NOMO-1 (cell line): Measurements from ENCODE around the gene TEKT5.
A peak's percentile ranks its signal among the peaks of the same experiment; 100 is the strongest.
"Not testable (repeated sequence)": the region's sequence is repeated elsewhere in the genome, so short reads cannot be mapped to it uniquely, and the experiment has no call there.

Experiments used
- DNase-seq, 2 experiments: peaks; one replicate each; lab custom pipeline; 2025; ENCODE audit not compliant: unreplicated experiment in 2 of 2; lab: John Stamatoyannopoulos, UW

Gene TEKT5

DNA sequence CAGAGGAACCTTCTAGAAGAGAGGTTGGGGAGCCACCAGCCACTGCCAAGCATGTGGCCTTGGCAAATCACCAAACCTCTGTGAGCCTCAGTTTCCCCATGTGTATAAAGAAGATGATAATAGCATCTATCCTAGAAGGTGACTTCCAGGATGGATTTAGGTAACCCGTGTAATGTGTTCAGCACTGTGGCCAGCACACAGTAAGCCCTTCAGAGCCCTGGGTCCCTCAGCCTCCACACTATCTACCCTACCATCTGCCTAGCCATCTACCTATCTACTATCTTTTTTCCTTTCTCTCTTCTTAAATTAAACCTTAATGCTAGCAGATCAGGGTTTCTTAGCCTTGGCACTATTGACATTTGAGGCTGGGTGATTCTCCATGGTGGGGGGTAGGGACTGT lies 33.0 kb downstream of the TEKT5 start:
- DNase-seq = no peak

DNA sequence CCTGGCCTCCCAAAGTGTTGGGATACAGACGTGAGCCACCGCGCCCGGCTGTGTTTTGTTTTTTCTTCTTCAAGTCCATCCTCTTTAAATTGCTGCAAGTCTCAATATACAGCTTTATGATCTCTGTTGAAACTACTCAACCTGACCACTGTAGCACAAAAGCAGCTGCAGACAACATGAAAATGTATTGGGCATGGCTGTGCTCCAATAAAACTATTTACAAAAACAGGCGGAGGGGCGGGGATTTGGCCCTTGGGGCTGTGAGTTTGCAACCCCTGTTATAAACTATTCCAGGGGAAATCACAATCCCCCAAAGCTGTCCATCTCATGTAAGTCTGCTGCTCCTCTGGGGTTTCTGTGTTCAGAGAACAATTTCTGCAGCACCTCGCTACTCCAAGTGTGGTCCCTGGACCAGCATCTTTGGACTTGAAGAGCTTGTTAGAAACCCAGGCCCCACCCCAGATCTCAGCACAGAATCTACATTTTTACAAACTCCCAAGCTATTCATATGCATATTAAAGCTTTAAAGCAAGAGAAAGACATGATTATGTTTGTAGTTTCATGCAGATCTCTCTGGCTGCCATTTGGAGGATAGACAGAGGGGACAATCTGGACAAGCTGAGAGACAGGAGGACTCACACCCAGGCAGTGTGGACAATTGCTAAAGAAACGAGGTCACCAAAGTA lies 33.6 kb downstream of the TEKT5 start:
- DNase-seq = no peak

DNA sequence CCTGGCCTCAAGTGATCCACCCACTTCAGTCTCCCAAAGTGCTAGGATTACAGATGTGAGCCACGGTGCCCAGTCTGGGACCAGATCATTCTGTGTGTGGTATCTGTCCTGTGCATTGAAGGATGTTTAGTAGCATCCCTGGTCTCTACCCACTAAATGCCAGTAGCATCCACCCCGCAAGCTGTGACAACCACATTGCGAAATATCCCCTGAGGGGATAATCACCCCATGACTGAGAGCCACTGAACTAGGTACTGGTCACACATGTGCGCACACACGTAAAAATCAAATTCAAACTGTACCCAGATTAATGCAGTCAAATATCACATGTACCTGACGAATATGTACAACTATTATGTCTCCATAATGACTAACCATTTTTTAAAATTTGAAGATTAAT lies 35.8 kb downstream of the TEKT5 start:
- no peak for DNase-seq

DNA sequence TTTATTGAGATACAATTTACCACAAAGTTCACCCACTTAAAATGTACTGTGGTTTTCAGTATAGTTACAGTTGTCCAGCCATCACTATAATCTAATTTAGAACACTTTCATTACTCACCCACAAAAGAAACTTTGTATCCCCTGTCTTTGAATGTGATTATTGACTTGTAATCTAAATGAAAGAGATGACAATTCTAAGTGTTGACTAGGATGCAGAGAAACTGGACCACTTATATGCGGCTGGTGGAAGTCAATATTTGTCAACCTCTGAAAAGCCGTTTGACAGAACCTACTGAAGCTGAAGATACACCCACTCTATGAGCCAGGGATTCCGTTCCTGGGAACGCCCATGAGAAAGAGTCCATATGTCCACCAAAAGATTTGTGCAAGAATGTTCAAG lies 36.8 kb downstream of the TEKT5 start:
- DNase-seq = no peak

DNA sequence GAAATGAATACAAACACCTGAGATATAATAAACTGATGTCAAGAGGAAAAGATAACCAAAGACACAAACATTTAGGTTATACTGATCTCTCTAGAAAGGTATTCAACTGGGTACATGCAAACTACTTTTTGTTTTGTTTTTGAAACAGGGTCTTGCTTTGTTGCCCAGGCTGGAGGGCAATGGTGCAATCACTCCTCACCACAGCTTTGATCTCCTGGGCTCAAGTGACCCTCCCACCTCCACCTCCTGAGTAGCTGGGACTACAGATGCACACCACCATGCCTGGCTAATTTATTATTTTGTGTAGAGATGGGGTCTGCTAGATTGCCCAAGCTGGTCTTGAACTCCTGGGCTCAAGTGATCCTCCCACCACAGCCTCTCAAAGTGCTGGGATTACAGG lies 38.1 kb downstream of the TEKT5 start:
- no peak for DNase-seq

DNA sequence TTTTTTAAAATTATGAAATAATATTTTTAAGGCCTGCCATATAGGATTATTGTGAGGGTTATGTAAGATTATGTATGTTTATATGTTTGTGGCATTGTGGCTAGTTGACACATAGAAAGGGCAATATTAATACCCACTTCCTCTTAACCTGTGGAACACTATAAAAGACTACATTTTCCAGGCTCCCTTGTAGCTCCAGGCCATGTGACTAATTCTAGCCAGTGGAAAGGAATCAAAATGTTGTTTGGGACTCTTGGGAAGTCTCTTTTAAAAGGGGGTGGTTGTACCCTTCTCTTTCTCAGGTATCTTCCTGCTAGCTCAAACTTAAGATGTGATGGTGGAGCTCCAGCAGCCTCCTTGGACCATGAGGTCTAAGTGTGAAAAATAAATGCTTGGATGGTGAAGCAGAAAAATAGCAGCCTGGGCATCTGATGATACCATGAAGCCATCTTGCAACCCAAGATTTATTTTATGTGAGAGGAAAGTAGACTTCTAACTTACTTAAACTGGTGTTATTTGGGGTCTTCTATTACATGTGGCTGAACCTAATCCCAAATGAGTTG lies 39.2 kb downstream of the TEKT5 start:
- DNase-seq = peak in 1 of 2 experiments; percentile 37

DNA sequence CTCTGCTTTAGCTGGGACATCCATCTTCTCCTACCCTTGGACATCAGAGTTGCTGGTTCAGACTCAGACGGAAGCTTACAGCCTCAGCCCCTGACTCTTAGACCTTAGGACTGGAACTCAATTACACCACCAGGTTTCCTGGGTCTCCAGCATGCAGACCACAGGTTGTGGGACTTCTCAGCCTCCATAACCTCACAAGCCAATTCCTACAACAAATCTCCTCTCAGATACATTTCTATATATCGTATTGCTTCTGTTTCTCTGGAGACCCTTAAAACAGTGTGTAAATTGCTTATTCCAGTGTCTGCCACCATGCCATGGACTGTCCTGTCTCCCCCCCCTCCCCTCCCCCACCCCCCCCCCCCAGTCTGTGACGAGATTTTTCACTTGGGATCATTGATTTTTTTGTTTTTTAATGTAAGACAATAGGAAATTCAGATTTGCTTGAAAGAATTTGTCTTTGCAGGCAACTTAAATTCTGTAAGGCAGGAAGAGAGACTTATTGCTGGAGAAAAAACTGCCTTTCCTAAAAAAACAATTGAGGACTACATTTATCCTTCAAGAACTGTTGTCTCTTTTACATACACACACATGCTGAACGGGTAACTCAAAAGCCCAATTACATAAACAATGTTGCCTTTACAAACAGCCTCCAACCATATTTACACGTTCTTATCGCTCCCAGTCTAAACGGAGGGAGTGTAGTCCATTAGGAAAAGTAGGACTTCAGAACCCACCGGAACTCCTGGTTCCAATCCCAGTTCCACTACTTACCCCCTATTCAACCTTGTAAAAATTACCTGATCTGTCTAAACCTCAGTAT lies 39.9 kb downstream of the TEKT5 start:
- DNase-seq = no peak

DNA sequence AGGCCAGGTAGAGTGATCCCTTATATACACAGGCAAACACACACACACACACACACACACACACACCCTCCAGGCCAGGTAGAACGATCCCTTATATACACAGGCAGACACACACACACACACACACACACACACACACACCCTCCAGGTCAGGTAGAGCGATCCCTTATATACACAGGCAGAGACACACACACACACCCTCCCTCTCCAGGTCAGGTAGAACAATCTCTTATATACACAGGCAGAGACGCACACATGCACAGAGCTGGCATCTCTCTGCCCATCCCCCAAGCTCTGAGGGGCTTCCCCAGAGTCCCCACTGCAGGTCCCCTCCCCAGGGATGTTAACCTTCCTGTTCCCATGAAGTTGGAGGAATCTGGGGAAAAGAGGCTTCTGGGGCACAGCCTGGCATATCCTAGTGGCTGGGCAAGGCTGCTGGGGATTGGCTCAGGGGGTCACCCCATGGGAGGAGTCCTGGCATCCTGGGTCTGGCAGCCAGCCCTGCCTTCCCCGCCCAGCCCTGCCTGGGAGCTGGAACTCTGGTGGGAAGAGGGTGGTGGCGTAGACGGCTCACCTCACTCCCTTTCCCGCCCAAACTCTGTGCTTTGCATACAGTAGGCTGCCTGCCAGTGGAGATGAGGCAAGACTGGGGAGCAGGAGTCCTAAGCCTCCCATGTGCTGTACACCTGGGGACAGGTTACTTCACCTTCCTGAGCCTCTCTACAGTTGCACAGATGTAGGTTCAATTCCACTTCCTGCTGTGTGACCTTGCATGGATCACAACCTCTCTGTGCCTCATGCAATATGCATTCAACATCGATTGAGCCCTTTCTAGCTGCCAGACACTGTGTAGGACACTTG lies 41.8 kb downstream of the TEKT5 start:
- DNase-seq = no peak

DNA sequence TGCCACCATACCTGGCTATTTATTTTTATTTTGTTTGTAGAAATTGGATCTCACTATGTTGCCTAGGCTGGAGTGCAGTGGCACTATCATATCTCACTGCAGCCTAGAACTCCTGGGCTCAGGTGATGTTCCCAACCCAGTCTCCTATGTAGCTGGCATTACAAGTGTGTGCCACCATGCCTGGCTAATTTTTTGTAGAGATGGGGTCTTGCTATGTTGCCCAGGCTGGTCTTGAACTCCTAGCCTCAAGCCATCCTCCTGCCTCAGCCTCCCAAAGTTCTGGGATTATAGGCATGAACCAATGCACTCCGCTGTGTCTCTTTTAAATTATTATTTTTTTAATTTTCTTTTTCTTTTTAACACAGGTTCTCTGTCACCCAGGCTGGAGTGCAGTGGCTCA lies 45.6 kb downstream of the TEKT5 start:
- DNase-seq = not testable (repeated sequence)

DNA sequence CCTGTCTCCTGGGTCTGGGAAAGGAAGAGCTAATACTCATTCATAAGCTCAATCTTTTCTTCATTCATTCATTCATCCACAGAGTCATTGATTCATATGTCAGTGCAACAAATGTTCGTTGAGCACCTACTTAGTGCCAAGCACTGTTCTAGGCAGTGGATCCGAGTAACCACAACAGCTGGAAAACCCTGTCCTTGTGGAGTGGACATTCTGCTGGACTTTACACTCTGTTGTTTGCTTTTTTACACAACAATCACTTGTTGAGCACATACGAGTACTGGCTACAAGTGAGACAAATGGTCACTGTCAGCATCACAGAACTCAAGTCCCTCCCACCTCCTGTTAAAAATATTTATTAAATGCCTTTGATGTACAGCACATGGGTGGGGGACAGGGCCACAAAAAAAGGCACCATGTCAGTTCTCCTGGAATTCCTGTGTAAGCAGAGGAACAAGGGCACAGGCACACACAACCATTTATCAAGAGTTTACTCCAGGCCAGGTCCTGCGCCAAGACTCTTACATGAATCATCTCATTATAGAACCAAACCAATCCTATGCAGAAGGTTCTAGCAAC lies 46.9 kb downstream of the TEKT5 start:
- DNase-seq = no peak

DNA sequence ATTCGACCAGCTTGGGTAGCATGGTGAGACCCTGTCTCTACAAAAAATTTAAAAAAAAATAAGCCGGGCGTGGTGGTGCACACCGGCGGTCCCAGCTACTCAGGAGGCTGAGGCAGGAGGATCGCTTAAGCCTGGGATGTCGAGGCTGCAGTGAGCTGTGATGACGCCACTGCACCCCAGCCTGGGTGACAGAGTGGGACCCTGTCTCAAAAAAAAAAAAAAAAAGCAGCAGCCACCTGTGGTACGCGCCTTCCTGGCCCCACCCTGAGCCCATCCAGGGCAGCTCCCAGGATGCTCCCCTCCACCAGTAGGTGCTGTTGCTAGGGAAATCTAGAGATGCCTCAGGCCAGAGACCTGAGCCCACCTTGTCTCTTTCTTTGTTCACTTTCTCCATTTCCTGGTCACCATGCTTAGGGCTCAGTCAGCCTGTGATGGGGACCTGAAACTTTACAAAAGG lies 47.4 kb downstream of the TEKT5 start:
- DNase-seq = no peak

DNA sequence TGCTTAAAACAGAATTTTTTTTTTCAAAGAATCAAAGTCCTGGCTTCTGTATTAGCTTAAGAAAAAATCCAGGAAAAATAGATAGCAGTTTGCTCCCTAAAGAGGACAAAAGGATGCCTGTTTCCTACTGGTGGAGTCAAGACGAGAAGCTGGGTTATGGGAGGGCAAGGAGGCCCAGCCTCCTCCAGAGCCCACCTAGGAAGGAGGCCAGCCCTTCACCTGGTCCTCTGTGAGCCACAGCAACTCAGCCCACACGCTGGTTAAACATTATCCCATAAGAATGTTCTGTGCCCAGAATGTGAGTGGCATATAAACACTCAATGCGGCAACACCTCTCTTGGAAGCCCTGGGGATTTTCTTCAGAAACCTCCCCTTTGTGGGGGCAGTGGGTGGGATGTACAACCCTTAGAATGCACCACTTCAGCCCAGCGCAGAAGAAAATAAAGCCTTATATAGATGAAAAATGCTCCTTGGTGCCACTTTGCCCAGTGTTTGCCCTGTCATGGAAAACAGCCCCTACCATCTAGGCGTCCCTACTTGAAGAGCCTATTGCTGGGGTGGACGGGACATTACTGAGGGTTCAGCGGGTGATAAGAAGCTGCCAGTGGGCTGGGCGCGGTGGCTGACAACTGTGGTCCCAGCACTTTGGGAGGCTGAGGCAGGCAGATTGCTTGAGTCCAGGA lies 48.0 kb downstream of the TEKT5 start:
- DNase-seq = no peak

DNA sequence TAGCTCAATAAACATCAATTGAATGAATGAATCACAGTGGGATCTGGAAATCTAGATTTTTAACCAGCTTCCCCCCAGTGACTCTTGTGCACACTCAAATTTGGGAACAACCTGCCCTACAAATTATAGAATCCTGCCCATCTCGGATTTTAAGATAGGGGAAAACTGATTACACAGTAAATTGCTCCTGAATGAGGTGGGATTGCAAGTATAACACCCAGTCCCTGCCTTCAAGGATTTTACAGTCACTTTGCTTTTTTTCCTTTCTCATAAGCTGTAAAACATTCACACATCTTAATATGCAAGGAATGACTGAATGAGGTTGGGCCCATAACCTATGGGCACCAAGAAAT lies 48.5 kb downstream of the TEKT5 start:
- no peak for DNase-seq

DNA sequence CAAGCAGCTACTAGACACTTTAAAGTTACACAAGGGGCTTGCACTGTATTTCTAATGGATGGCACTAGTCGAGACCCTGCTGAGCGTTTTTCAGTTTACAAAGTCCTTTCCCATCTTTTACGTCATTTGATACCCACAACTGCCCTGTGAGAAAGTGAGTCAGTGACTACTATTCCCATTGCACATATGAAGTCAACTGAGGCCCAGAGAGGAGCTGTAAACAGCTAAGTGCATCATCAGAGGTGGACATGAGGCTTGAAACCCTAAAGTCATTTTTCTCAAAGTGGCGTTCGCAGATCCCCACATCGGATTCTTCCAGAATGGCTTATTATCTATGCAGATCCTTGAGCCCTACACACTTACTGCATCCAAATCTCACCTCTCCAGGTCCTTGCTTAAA lies 50.6 kb downstream of the TEKT5 start:
- DNase-seq = no peak

DNA sequence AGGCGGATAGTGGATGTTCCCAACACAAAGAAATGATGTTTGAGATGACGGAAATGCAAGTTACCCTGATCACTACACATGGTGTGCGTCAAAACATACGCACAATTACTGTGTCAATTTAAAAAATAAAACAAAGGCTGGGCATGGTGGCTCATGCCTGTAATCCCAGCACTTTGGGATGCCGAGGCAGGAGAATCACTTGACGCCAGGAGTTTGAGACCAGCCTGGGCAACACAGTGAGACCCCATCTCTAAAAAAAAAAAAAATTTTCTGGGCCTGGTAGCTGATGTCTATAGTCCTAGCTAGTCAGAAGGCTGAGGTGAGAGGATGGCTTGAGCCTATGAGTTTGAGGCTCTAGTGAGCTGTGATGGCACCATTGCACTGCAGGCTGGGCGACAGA lies 51.8 kb downstream of the TEKT5 start:
- no peak for DNase-seq

DNA sequence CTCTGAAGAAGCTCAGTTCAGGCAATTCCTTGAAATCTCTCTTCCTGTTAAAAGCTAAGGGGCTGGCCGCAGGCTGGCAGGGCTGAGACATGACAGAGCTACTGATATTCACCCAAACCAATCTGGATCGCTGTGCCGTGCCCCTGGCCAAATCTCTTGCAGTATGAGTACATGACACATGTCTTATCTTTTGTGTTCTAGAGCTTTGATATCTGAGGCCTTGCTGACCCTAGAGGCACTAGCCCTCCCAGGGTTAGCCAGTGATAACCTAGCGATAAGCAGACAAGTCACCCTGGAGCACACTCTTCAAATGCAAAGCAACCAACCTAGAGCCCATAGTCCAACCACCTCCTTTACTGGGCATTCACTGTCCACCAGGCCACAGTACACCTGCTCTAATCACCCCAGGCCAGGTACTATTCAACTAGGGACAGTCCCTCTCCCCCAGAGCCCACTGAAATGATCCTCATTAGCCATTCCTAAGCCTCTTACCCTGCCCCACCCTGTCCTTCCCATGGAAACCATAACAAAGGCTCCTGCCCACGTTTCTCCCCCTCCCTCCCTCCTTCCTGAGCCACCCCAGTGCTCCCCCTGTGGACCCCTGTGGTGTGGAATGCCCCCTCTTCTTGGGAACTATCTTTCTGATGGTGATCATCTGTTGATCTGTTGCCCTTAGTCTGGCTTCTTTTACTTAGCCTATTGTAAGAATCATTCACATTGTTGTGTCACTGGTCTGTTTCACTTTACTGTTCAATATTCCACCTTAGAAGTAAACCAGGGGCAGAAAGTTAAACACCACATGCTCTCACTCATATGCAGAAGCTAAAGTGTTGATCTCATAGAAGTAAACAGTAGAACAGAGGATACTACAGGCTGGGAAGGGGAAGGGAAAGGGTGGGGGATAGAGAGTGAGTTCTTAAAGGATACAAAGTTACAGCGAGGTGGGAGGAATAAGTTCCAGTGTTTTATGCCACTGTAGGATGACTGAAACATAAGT lies 52.5 kb downstream of the TEKT5 start:
- DNase-seq = no peak

DNA sequence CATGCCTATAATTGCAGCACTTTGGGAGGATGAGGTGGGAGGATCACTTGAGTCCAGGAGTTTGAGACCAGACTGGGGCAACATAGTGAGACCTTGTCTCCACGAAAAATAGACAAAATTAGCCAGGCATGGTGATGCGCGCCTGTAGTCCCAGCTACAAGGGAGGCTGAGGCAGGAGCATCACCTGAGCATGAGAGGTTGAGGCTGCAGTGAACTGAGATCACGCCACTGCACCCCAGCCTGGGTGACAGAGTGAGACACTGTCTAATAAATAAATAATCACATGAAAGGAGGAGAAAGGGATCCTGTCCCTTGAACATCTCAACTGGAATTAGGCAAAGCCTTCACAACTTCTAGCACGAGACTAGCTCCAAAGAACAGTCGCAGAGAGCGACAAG lies 53.2 kb downstream of the TEKT5 start:
- no peak for DNase-seq

DNA sequence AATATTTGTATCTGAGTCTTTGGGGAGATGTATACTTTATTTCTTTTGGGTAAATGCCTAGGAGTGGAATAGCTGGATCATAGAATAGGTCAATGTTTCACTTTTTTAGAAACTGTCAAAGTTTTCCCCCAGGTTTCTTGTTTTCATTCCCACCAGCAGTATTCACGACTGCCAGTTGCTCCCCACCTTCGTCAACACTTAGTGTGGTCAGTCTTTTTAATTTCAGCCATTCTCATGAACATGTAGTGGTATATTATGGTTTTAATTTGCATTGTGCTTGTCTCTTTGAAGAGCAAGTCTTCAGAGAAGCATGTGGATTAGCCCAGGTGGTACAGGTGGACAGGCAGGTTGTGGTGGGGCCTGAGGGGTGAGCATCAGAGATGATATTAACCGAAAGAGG lies 53.8 kb downstream of the TEKT5 start:
- DNase-seq = no peak

DNA sequence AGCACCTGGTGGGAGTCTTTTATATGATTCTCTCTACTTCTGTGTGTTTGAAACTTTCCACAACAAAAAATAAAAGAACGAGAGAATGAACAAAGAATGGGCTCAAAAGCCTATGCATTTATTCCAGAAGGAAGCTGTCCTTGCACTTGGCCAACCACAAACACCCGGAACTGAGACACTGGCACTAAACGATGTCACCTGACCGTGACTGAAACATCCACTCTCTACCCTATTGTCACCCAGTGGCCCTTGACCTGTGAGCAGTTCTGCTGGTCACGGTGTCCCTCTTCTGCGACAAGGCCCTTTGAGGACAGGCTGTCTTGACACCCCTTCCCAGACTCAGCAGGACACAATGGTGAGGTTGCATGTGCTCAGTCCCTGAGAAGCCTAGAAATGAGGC lies 56.6 kb downstream of the TEKT5 start:
- DNase-seq = no peak
